Liver (tissue), 9 donors: Measurements from ENCODE around the gene CYB5A. TPM values are rescaled to one million over a fixed set of nuclear protein-coding genes. Genes with fewer than 3 reads are reported as not detected.

Experiments
- DNase-seq: peaks from one replicate; pipeline ENCODE4 v3.0.0-alpha.2; 2017; ENCODE audit warnings: low spot score
- H3K27ac ChIP-seq, 2 donors: one replicate each; pipeline ENCODE4 v1.7.0; 2013; ENCODE audit warnings: inconsistent platforms in 2 of 2, low read length in 2 of 2, control low read depth in 1 of 2, low read depth in 1 of 2, mild to moderate bottlenecking in 1 of 2
- H3K27me3 ChIP-seq, 4 donors: one replicate each; pipeline versions ENCODE4 v1.6.1 to v1.7.0; 2013; ENCODE audit warnings: low read length in 3 of 4, inconsistent platforms in 1 of 4, mild to moderate bottlenecking in 1 of 4, moderate library complexity in 1 of 4; ENCODE audit not compliant: control insufficient read depth in 4 of 4, insufficient read depth in 4 of 4
- H3K36me3 ChIP-seq, 4 donors: one replicate each; pipeline versions ENCODE4 v1.6.1 to v1.7.0; 2013; ENCODE audit warnings: low read length in 3 of 4, mild to moderate bottlenecking in 3 of 4, low read depth in 1 of 4, moderate library complexity in 1 of 4; ENCODE audit not compliant: control insufficient read depth in 4 of 4, insufficient read depth in 3 of 4
- H3K4me1 ChIP-seq, 4 donors: one replicate each; pipeline versions ENCODE4 v1.6.1 to v1.7.0; 2013; ENCODE audit warnings: low read length in 3 of 4, mild to moderate bottlenecking in 3 of 4, moderate library complexity in 1 of 4; ENCODE audit not compliant: control insufficient read depth in 4 of 4, insufficient read depth in 4 of 4
- H3K4me3 ChIP-seq, 3 donors: one replicate each; pipeline versions ENCODE4 v1.6.1 to v1.7.0; 2013; ENCODE audit warnings: low read length in 3 of 3, control low read depth in 1 of 3, low read depth in 1 of 3, mild to moderate bottlenecking in 1 of 3
- H3K9ac ChIP-seq, 2 donors: one replicate each; pipeline ENCODE4 v1.7.0; 2013; ENCODE audit warnings: low read length in 2 of 2, mild to moderate bottlenecking in 2 of 2, moderate library complexity in 2 of 2, control low read depth in 1 of 2, low read depth in 1 of 2
- H3K9me3 ChIP-seq, 4 donors: one replicate each; pipeline versions ENCODE4 v1.6.1 to v1.7.0; 2013; ENCODE audit warnings: low read length in 3 of 4; ENCODE audit not compliant: control insufficient read depth in 4 of 4
- ATF3 ChIP-seq: IDR thresholded peaks from 2 replicates; pipeline ENCODE4 v1.6.1; 2016; ENCODE audit warnings: antibody characterized with exemption
- CTCF ChIP-seq: fragments of 150-350 bp; IDR thresholded peaks from 2 replicates; pipeline ENCODE4 v1.5.1; 2017; ENCODE audit warnings: improper control_type of control experiment, low read depth, low read length; ENCODE audit not compliant: missing input control
- EGR1 ChIP-seq, 2 donors: IDR thresholded peaks; 2 replicates each; pipeline ENCODE4 v1.6.1; 2016 to 2018; ENCODE audit warnings: antibody characterized with exemption in 2 of 2, low read depth in 2 of 2
- FOXA1 ChIP-seq: IDR thresholded peaks from 2 replicates; pipeline ENCODE4 v1.6.1; 2016; ENCODE audit warnings: antibody characterized with exemption
- FOXA2 ChIP-seq: IDR thresholded peaks from 2 replicates; pipeline ENCODE4 v1.6.1; 2016; ENCODE audit warnings: antibody characterized with exemption
- GABPA ChIP-seq, 2 donors: IDR thresholded peaks in 1 of 2; conservative IDR thresholded peaks in 1 of 2; 2 replicates each; pipeline ENCODE4 v1.6.1; 2016; ENCODE audit warnings: antibody characterized with exemption in 2 of 2, mild to moderate bottlenecking in 1 of 2, moderate library complexity in 1 of 2
- HNF4A ChIP-seq, 2 donors: conservative IDR thresholded peaks; 2 replicates each; pipeline ENCODE4 v1.6.1; 2016; ENCODE audit warnings: antibody characterized with exemption in 2 of 2, mild to moderate bottlenecking in 2 of 2
- HNF4G ChIP-seq: IDR thresholded peaks from 2 replicates; pipeline ENCODE4 v1.6.1; 2016; ENCODE audit warnings: antibody characterized with exemption
- JUND ChIP-seq, 2 donors: IDR thresholded peaks; 2 replicates each; pipeline ENCODE4 v1.6.1; 2016; ENCODE audit warnings: antibody characterized with exemption in 2 of 2
- MAX ChIP-seq: IDR thresholded peaks from 2 replicates; pipeline ENCODE4 v1.6.1; 2016; ENCODE audit warnings: antibody characterized with exemption
- RAD21 ChIP-seq, 2 donors: IDR thresholded peaks; 2 replicates each; pipeline ENCODE4 v1.6.1; 2016; ENCODE audit warnings: antibody characterized with exemption in 2 of 2, mild to moderate bottlenecking in 2 of 2
- REST ChIP-seq: IDR thresholded peaks from 2 replicates; pipeline ENCODE4 v1.6.1; 2016; ENCODE audit warnings: antibody characterized with exemption, mild to moderate bottlenecking
- RXRA ChIP-seq, 2 donors: IDR thresholded peaks; 2 replicates each; pipeline ENCODE4 v1.6.1; 2017 to 2018; ENCODE audit warnings: antibody characterized with exemption in 2 of 2, mild to moderate bottlenecking in 1 of 2
- SP1 ChIP-seq: IDR thresholded peaks from 2 replicates; pipeline ENCODE4 v1.6.1; 2018; ENCODE audit warnings: antibody characterized with exemption, mild to moderate bottlenecking
- TAF1 ChIP-seq: conservative IDR thresholded peaks from 2 replicates; pipeline ENCODE4 v1.6.1; 2016; ENCODE audit warnings: antibody characterized with exemption, mild to moderate bottlenecking
- YY1 ChIP-seq: IDR thresholded peaks from 2 replicates; pipeline ENCODE4 v1.6.1; 2016; ENCODE audit warnings: antibody characterized with exemption, mild to moderate bottlenecking
- ZBTB33 ChIP-seq: IDR thresholded peaks from 2 replicates; pipeline ENCODE4 v1.6.1; 2016; ENCODE audit warnings: antibody characterized with exemption
- WGBS: extraction: QIAGEN DNeasy Blood & Tissue Kit; methylation state at CpG from one replicate; pipeline ENCODE4 v1.1.7; 2013; 5-methylcytosine and 5-hydroxymethylcytosine counted together
- polyA plus RNA-seq, 2 donors: library from polyadenylated mRNA; stranded (reverse) in 1 of 2; unstranded in 1 of 2; fragments of 200-250 nt in 1 of 2; fragments of >200 nt in 1 of 2; fragmentation: Nextera tagmentation in 1 of 2; extraction: Ambion mirVana in 1 of 2; gene quantifications; one replicate each; pipeline versions ENCODE4 v1.2.1 to v1.2.3, GENCODE V29; 2013 to 2015
- total RNA-seq, 2 donors: library from RNA; depleted of rRNA; stranded (reverse); fragments of >200 nt; gene quantifications; one replicate each; pipeline ENCODE4 v1.2.3, GENCODE V29; 2014
- donor health status: healthy.
- donor health status: healthy.
- donor health status: healthy.
- donor health status: healthy.
- donor health status: healthy.

The CYB5A gene
- total and polyA plus RNA-seq, 4 donors, result 277 to 2,022 (median 1,122) TPM

- no peak for DNase-seq
- H3K27me3 ChIP-seq, result no peaks in the 10 kb centered on the region
- peak overlapping the region; percentile 75 to 97 for H3K27ac ChIP-seq
- peaks cover 3 to 21% (median 5%) of the 10 kb centered on the region in 4 donors for H3K36me3 ChIP-seq
- no peaks in the 10 kb centered on the region for H3K9me3 ChIP-seq
- no peak overlapping the region for H3K4me3 ChIP-seq
- peaks cover 18 to 64% (median 55%) of the 10 kb centered on the region in 4 donors for H3K4me1 ChIP-seq
- TF ChIP-seq MAX (peak; percentile 83), YY1 (peak; percentile 87), ZBTB33 (peak; percentile 55), FOXA2 (peak; percentile 53), RXRA (IDR thresholded peaks at IDR 0.05) (peak; percentile 90 to 93), RAD21 (IDR thresholded peaks at IDR 0.05) (peak; percentile 27 to 61), EGR1 (IDR thresholded peaks at IDR 0.05; ENCODE audit: low read depth in 2 of 2) (peak in 1 of 2 donors; percentile 41), ATF3 (peak; percentile 85), TAF1 (no peak), SP1 (peak; percentile 67), JUND (IDR thresholded peaks at IDR 0.05) (peak; percentile 89 to 91), HNF4A (conservative IDR thresholded peaks at IDR 0.05) (peak; percentile 35 to 63), CTCF (no peak), FOXA1 (no peak), GABPA (IDR thresholded peaks at IDR 0.05 in 1 of 2, conservative IDR thresholded peaks at IDR 0.05 in 1 of 2) (no peak), HNF4G (peak; percentile 39), REST (no peak)
- peak overlapping the region in 1 of 2 donors; percentile 83 for H3K9ac ChIP-seq
- WGBS, result 38% methylated on average over 11 of the region's 11 CpGs
Measured at GRCh38 chr18:74249181-74249968, 42.4 kb downstream of the CYB5A start.
